ENCODE measurements around the gene BUD31.

DNA sequence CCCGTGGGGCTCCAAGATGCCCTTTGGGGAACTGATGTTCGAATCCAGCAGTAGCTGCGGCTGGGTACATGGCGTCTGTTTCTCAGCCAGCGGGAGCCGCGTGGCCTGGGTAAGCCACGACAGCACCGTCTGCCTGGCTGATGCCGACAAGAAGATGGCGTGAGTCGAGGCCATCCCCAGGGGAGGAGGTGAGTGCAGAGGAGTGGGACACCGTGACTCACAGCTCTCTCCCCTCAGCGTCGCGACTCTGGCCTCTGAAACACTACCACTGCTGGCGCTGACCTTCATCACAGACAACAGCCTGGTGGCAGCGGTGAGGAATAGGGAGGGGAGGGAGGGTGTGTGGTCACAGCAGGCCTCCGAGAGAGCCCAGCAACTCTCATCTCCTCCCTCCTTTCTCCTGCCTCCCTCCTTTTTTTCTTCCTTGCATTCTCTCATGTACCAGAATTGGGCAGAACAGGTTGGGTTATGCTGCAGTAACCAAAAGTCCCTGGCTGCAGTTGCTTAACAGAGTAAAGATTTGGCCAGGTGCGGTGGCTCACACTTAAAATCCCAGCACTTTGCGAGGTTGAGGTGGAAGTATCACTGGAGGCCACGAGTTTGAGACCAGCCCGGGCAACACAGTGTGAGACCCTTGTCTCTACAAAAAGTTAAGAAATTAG lies 17.7 kb upstream of the BUD31 start:
- TF ChIP-seq, protein P1, sequence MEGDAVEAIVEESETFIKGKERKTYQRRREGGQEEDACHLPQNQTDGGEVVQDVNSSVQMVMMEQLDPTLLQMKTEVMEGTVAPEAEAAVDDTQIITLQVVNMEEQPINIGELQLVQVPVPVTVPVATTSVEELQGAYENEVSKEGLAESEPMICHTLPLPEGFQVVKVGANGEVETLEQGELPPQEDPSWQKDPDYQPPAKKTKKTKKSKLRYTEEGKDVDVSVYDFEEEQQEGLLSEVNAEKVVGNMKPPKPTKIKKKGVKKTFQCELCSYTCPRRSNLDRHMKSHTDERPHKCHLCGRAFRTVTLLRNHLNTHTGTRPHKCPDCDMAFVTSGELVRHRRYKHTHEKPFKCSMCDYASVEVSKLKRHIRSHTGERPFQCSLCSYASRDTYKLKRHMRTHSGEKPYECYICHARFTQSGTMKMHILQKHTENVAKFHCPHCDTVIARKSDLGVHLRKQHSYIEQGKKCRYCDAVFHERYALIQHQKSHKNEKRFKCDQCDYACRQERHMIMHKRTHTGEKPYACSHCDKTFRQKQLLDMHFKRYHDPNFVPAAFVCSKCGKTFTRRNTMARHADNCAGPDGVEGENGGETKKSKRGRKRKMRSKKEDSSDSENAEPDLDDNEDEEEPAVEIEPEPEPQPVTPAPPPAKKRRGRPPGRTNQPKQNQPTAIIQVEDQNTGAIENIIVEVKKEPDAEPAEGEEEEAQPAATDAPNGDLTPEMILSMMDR (conservative IDR thresholded peaks at IDR 0.05; ENCODE audit: low read length) = no peak
- TF ChIP-seq EZH2phosphoT487 (IDR thresholded peaks at IDR 0.05; ENCODE audit: borderline replicate concordance, low read depth, low read length) = no peak
